Measurements from ENCODE around the gene PCCB. TPM values are rescaled to one million over a fixed set of nuclear protein-coding genes. Genes with fewer than 3 reads are reported as not detected.

PCCB gene
- total RNA-seq, 2 experiments from 2014 or later: 39.7 to 51.5 TPM

DNA sequence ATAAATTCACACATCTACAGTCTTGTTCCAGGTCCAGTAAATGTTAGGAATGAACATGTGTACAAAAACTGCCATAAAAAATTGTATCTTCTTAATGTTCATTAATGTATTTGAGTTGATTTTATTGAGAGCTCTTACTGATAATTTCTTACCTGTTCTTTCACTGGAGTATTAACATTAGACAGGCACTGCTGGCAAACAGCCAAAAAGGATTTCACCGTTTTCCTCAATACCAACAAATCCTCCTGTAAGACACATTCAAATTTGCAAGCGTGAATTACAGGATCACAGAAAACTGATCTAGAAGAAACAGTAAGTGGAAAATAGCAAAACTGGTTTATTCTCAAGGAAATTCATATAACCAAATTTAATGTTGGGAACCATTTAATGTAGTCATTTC, 127.4 kb downstream of the PCCB start:
- H3K79me2 ChIP-seq (ENCODE audit: insufficient read depth, low read depth, low read length): no peaks in the 10 kb centered on the region
- H3K27ac ChIP-seq (ENCODE audit: low read depth, low read length, poor library complexity, severe bottlenecking): no peak overlapping the region
- no peaks in the 10 kb centered on the region for H4K20me1 ChIP-seq (ENCODE audit: insufficient read depth, low read length)
- no peaks in the 10 kb centered on the region for H3K4me1 ChIP-seq (ENCODE audit: insufficient read depth, low read length, poor library complexity, severe bottlenecking)
- intact Hi-C loops (cut with micrococcal nuclease; ENCODE audit: unreplicated experiment): no loop called here
- H3K4me2 ChIP-seq (ENCODE audit: low read length): no peak overlapping the region
- peaks cover 14% of the 10 kb centered on the region for H3K36me3 ChIP-seq (ENCODE audit: insufficient read depth, low read length)
- no peaks in the 10 kb centered on the region for H3K9me3 ChIP-seq (ENCODE audit: low read length)
- CTCF ChIA-PET (ENCODE audit: unreplicated experiment): no interaction called here
- BruUV-seq (replicated peaks): no TSS peak
- H2AFZ ChIP-seq (ENCODE audit: low read length): no peak overlapping the region
- no peak overlapping the region for H3K4me3 ChIP-seq (ENCODE audit: low read depth, low read length, poor library complexity, severe bottlenecking)
- H3K9me2 ChIP-seq (ENCODE audit: insufficient read depth, low read length): no peaks in the 10 kb centered on the region
- no peak for DNase-seq (ENCODE audit: low spot score)
- TF ChIP-seq CTCF (conservative IDR thresholded peaks at IDR 0.05; ENCODE audit: low read length): no peak
- TF ChIP-seq EZH2phosphoT487 (IDR thresholded peaks at IDR 0.05; ENCODE audit: borderline replicate concordance, low read depth, low read length): no peak
- POLR2A ChIA-PET: no interaction called here

GRCh38 chr3:136378011-136378410, 127.9 kb downstream of the PCCB start:
- H4K20me1 ChIP-seq (ENCODE audit: insufficient read depth, low read length): no peaks in the 10 kb centered on the region
- no peak overlapping the region for H3K4me3 ChIP-seq (ENCODE audit: low read depth, low read length, poor library complexity, severe bottlenecking)

More at GRCh38 chr3:136378011-136378410, 127.9 kb downstream of the PCCB start:
- no peaks in the 10 kb centered on the region for H3K4me1 ChIP-seq (ENCODE audit: insufficient read depth, low read length, poor library complexity, severe bottlenecking)
- ChIA-PET CTCF (ENCODE audit: unreplicated experiment) (no interaction called here), POLR2A (interaction anchor here (0.6 kb wide), 1 partner anchor 303 kb away, joined by 3 read pairs; no protein-coding TSS in a partner anchor)
- TF ChIP-seq CTCF (conservative IDR thresholded peaks at IDR 0.05; ENCODE audit: low read length) (no peak), EZH2phosphoT487 (IDR thresholded peaks at IDR 0.05; ENCODE audit: borderline replicate concordance, low read depth, low read length) (no peak)
- H3K9me3 ChIP-seq (ENCODE audit: low read length): no peaks in the 10 kb centered on the region
- no peaks in the 10 kb centered on the region for H3K9me2 ChIP-seq (ENCODE audit: insufficient read depth, low read length)
- no peaks in the 10 kb centered on the region for H3K79me2 ChIP-seq (ENCODE audit: insufficient read depth, low read depth, low read length)
- BruUV-seq (replicated peaks): no TSS peak
- intact Hi-C loops (cut with micrococcal nuclease; ENCODE audit: unreplicated experiment): no loop called here
- no peak overlapping the region for H3K27ac ChIP-seq (ENCODE audit: low read depth, low read length, poor library complexity, severe bottlenecking)
- no peak for DNase-seq (ENCODE audit: low spot score)
- no peak overlapping the region for H3K4me2 ChIP-seq (ENCODE audit: low read length)
- peaks cover 14% of the 10 kb centered on the region for H3K36me3 ChIP-seq (ENCODE audit: insufficient read depth, low read length)
- H2AFZ ChIP-seq (ENCODE audit: low read length): no peak overlapping the region

Other genes starting within 250 kb of the PCCB start
- 24.9 and 27.1 TPM in 2 replicates for gene MSL2, start 54.0 kb upstream of the PCCB start, total RNA-seq (2014; rRNA removed; shearing (Covaris generic))
- 55.2 and 55.6 TPM in 2 replicates for gene MSL2, start 54.0 kb upstream of the PCCB start, total RNA-seq (2022)